NCI-H187 (cell line): ENCODE results near the gene POC5.

Experiments
- DNase-seq, 2 experiments: peaks; one replicate each; lab custom pipeline; 2025; lab: John Stamatoyannopoulos, UW

POC5 gene

GRCh38 chr5:75660678-75661465, 56.4 kb downstream of the POC5 start:
- DNase-seq = no peak

- no peak for DNase-seq
Measured at GRCh38 chr5:75659791-75660450, 57.3 kb downstream of the POC5 start.

- peak; percentile 75 to 86 for DNase-seq
Measured at GRCh38 chr5:75656311-75657003, 60.8 kb downstream of the POC5 start.

DNA sequence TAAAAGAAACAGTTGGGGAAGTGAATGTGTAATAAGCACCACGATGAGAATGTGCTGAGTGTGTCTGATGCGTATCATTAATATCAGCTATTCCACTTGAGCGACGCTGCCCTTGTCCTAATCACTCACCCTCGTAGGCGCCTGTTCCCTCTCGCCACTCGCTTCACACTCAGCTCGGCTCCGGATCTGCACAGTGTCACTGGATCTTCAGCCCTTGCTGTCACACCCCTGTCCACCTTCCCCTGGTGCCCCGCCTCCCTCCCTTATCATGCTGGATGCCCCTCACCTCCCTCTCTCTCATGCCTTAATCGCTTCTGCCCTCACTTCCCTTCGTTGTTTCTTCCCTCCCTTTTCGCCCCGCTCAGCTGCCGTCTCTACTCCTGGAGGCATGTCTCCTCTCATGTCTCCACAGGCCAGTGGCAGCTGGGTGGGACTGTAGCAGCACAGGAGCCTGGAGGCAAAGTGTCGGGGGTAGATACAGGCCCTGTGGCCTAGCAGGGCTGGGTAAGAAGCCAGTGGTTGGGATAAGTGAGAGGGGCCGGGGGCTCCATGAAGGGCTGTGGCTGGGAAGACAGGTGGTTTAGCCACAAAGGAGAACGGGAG, 62.4 kb downstream of the POC5 start:
- no peak for DNase-seq

GRCh38 chr5:75653521-75653920, 63.7 kb downstream of the POC5 start:
- DNase-seq = no peak

DNA sequence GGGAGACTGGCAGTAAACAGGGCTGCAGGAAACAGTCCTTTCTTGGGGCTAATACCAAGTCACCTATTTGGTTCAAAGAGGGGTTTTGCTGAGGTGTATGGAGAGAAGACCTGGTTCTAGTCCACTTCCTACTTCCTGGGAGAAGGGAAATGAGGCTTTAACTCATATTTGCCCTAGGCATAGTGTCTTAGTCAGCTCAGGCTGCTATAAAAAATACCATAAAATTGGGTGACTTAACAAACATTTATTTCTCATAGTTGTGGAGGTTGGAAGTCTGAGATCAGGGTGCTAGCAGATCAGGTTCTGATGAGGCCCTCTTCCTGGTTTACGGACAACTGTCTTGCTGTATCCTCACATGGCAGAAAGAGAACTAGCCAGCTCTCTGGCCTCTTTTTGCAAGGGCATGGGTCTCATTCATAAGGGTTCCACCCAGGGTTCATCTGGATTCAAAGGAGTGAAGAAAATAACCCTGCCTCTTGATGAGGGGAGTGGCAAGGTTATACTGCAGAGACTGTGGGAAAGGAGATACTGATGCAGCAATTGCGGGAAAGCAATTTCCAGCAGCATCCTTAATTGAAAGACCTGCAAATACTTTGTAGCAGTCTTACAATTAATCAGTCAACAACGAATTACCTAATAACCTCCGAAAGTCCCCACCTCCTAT, 65.5 kb downstream of the POC5 start:
- DNase-seq = no peak

DNA sequence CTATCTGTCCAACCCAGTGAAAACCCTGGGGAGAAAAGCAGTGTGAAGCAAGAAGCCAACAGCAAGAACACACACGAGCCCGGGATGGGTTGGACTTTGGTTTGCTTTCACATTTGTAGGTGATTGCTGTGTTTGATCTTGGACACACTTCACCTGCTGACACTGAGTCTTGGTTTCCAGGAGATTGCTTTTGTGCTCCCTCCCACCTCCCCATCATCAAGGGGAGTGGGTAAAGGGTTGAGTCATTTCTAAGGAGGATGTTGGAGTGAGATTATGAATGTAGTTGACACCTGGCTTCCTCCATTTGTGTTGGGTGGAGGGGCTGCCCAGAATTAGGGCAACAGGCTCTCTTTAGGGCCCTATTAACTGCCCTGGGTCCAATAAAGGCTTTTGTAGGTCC, 68.5 kb downstream of the POC5 start:
- DNase-seq = no peak

DNA sequence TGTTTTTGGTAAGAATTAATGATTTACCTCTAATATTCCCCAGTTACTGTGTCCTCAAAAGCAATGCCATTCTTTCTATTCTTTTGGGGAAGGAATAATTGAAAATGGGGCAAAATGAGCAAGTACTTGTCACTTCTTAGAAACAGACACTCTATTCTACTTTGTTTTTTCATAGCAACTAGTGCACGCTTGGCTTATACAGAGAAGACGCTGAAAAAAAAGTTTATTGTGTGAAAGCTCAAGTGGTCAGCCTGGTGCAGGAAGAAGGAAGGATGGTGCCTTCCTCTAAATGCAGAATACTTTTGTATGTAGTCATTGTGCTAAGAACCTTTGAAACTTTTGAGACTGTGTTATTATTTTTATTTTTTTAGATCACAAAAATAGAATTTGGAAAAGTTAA, 76.4 kb downstream of the POC5 start:
- no peak for DNase-seq

GRCh38 chr5:75640395-75640794, 76.8 kb downstream of the POC5 start:
- DNase-seq = no peak

- DNase-seq = no peak
Measured at GRCh38 chr5:75639535-75640311, 77.5 kb downstream of the POC5 start.

- DNase-seq = no peak
Measured at GRCh38 chr5:75637949-75638348, 79.3 kb downstream of the POC5 start.

DNA sequence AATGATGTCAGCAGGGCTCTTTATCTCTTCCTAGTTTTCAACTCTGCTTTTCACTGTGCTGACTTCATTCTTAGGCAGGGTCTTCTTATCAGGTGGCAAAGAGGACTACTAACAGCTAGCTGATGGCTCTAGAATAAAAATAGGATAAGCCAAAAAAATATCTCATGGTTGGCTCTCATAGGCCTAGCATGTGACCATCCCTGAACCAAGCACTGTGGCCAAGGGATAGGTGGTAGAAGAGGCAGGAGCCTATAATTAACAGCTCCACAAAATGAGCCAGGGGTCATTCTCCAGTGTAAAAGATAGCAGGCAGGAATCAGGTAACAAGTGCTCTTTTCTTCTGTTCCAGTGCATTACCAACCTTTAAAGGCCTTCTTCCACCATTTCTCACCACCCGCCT, 84.9 kb downstream of the POC5 start:
- DNase-seq = no peak

DNA sequence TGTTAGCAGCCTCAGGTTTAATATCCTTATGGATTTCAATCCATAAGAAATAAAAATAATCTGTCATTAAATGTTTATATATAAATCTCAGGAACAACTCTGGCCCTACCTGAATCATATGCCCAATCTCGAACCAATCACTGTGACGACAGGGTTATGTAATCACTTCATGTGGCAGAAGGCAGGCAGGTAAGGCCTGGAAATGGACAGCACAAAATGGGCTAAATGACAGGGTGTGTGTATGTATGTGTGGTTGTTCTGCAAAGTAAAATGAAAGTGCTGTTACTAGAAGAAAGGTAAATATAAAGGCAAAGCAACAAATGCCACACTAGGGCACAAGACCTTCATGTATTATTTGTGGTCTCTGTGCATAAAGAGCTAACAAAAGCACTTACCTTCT, 86.4 kb downstream of the POC5 start:
- DNase-seq = no peak

- no peak for DNase-seq
Measured at GRCh38 chr5:75627801-75628200, 89.4 kb downstream of the POC5 start.

DNA sequence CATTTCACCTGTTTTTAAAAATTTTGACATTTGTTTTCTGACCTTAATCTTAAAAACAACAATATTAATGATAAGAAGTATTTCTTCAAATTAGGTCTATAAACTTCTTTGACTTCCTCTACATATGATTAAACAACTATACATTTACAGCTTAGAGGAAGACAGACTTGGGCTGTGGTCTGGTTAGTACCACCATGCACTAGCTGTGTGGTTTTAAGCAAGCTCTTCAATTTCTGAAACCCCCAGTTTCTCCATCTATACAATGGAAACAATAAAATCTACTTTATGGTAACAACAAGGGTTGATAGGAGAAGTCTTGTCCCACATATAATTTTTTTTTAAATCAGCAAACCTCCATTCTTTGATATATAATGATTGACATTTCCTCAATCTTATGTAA, 90.3 kb downstream of the POC5 start:
- DNase-seq = no peak
